Trophoblast cell (in vitro differentiated cells and primary cell): ENCODE results near the gene PSD2.

Experiments used
- DNase-seq, 2 donors: peaks; one replicate each; pipeline ENCODE4 v3.0.0-alpha.2; 2016
- H2AFZ ChIP-seq: 2 replicates; pipeline ENCODE4 v1.6.1; 2013; ENCODE audit warnings: low read length, moderate library complexity, mild to moderate bottlenecking; ENCODE audit not compliant: insufficient read depth, poor library complexity
- H2AK5ac ChIP-seq: 2 replicates; pipeline ENCODE4 v1.6.1; 2013; ENCODE audit warnings: mild to moderate bottlenecking, low read length
- H2BK120ac ChIP-seq: 2 replicates; pipeline ENCODE4 v1.6.1; 2013; ENCODE audit warnings: low read length, mild to moderate bottlenecking, moderate library complexity; ENCODE audit not compliant: insufficient read depth, poor library complexity
- H2BK12ac ChIP-seq: 2 replicates; pipeline ENCODE4 v1.6.1; 2013; ENCODE audit warnings: mild to moderate bottlenecking, low read length, moderate library complexity
- H2BK5ac ChIP-seq: 2 replicates; pipeline ENCODE4 v1.6.1; 2013; ENCODE audit warnings: low read length, low read depth, moderate library complexity, mild to moderate bottlenecking; ENCODE audit not compliant: poor library complexity
- H3K14ac ChIP-seq: 2 replicates; pipeline ENCODE4 v1.6.1; 2013; ENCODE audit warnings: mild to moderate bottlenecking, low read length
- H3K18ac ChIP-seq: 2 replicates; pipeline ENCODE4 v1.6.1; 2013; ENCODE audit warnings: mild to moderate bottlenecking, low read length
- H3K23ac ChIP-seq: 2 replicates; pipeline ENCODE4 v1.6.1; 2013; ENCODE audit warnings: low read length
- H3K27ac ChIP-seq: 2 replicates; pipeline ENCODE4 v1.5.1; 2013; ENCODE audit warnings: low read depth, mild to moderate bottlenecking, inconsistent platforms, low read length, moderate library complexity
- H3K27me3 ChIP-seq: 2 replicates; pipeline ENCODE4 v1.6.1; 2013; ENCODE audit warnings: inconsistent platforms, mild to moderate bottlenecking, low read length, moderate library complexity; ENCODE audit not compliant: insufficient read depth
- H3K36me3 ChIP-seq, 2 experiments: 1 replicate in 1 of 2; 2 replicates in 1 of 2; pipeline ENCODE4 v1.6.1; 2013; ENCODE audit warnings: low read length in 2 of 2, mild to moderate bottlenecking in 2 of 2, moderate library complexity in 1 of 2; ENCODE audit not compliant: insufficient read depth in 2 of 2, control insufficient read depth in 1 of 2
- H3K4ac ChIP-seq: 2 replicates; pipeline ENCODE4 v1.6.1; 2013; ENCODE audit warnings: low read depth, mild to moderate bottlenecking, low read length, moderate library complexity
- H3K4me1 ChIP-seq, 2 experiments: 1 replicate in 1 of 2; 2 replicates in 1 of 2; pipeline ENCODE4 v1.6.1; 2013; ENCODE audit warnings: low read length in 2 of 2, mild to moderate bottlenecking in 2 of 2, moderate library complexity in 1 of 2; ENCODE audit not compliant: insufficient read depth in 2 of 2, control insufficient read depth in 1 of 2
- H3K4me2 ChIP-seq: 2 replicates; pipeline ENCODE4 v1.6.1; 2013; ENCODE audit warnings: inconsistent platforms, mild to moderate bottlenecking, low read length, moderate library complexity
- H3K4me3 ChIP-seq: 2 replicates; pipeline ENCODE4 v1.5.1; 2013; ENCODE audit warnings: mild to moderate bottlenecking, low read depth, low read length, inconsistent platforms
- H3K79me1 ChIP-seq: one replicate; pipeline ENCODE4 v1.6.1; 2013; ENCODE audit warnings: low read length
- H3K79me2 ChIP-seq: 2 replicates; pipeline ENCODE4 v1.6.1; 2013; ENCODE audit warnings: low read length, mild to moderate bottlenecking; ENCODE audit not compliant: control insufficient read depth, insufficient read depth, poor library complexity
- H3K9ac ChIP-seq: 2 replicates; pipeline ENCODE4 v1.6.1; 2013; ENCODE audit warnings: mild to moderate bottlenecking, low read length
- H3K9me3 ChIP-seq: 2 replicates; pipeline ENCODE4 v1.6.1; 2013; ENCODE audit warnings: low read depth, mild to moderate bottlenecking, control low read depth, inconsistent platforms, low read length; ENCODE audit not compliant: insufficient read depth
- H4K12ac ChIP-seq: 2 replicates; pipeline ENCODE4 v1.6.1; 2013; ENCODE audit warnings: low read depth, mild to moderate bottlenecking, low read length, moderate library complexity
- H4K8ac ChIP-seq: 2 replicates; pipeline ENCODE4 v1.6.1; 2013; ENCODE audit warnings: low read depth, mild to moderate bottlenecking, low read length, moderate library complexity
- H4K91ac ChIP-seq: one replicate; pipeline ENCODE4 v1.6.1; 2013; ENCODE audit warnings: low read depth, mild to moderate bottlenecking, low read length, moderate library complexity
- WGBS: extraction: QIAGEN DNeasy Blood & Tissue Kit; methylation state at CpG from one replicate; pipeline ENCODE4 v1.1.7; 2013; ENCODE audit warnings: missing lambda C conversion rate; ENCODE audit not compliant: insufficient read length, insufficient coverage; ENCODE audit errors: extremely low coverage; 5-methylcytosine and 5-hydroxymethylcytosine counted together

Gene PSD2

DNA sequence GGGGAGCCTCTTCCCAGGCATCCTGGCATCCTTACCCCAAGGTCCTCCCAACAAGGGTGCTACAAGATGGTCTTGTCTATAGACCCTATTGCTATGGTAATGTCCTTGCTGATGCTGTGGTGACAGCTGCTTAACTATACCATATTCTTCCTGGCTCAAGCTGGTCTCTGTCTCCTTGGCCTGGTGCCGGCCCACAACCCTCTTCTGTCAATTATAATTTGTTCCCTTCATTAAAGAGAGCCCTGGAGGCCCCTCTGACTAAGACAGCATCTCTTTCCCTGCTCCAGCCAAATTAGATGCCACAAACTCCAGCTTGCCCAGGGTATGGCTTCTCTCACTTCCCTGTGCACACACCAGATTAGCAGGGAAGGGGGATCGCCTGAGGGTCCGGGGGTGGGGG, 86.7 kb downstream of the PSD2 start:
- Histone ChIP-seq H3K9ac (no peak overlapping the region), H2BK12ac (no peak overlapping the region), H4K91ac (no peak overlapping the region), H2BK120ac (no peak overlapping the region), H3K27me3 (no peaks in the 10 kb centered on the region), H3K4me1 (peaks cover 0 to 4% of the 10 kb centered on the region in 2 experiments), H3K4me2 (no peak overlapping the region), H3K9me3 (peaks cover 1% of the 10 kb centered on the region), H3K23ac (no peak overlapping the region), H4K8ac (no peak overlapping the region), H3K14ac (no peak overlapping the region), H3K4ac (no peak overlapping the region), H4K12ac (no peak overlapping the region), H3K18ac (no peak overlapping the region), H2AFZ (no peak overlapping the region), H3K79me2 (no peaks in the 10 kb centered on the region), H3K27ac (no peak overlapping the region), H3K4me3 (no peak overlapping the region), H2AK5ac (no peak overlapping the region), H3K36me3 (no peaks in the 10 kb centered on the region), H3K79me1 (no peaks in the 10 kb centered on the region), H2BK5ac (no peak overlapping the region)
- no peak for DNase-seq
- no CpG with 5 or more reads among the region's 3 CpGs for WGBS

DNA sequence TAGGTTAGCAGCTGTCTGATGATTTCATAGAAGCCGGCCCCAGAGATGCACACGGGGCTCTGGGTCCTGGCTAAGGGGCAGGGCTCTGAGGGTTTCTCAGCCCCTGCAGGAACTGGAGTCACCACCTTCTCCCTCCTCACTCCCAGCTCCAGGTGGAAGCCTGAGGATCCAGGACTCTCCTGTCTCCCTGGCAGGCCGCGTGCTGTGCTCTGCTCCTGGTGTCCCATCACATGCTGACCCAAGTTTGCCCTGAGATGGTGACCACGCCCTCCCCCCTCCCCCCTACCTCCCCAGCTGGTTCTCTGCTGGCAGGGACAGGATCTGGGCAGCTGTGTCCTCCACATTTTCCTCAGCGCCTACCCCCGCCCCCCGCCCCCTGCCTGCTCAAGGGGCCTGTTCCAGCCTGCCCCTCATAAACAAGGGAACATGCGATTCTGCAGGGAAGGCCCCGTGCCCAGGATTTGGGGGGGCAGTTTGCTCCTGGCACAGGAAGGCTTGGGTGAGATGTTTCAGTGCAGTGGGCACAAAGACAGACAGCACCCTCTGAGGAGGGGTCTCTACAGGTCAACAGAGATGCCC, 87.4 kb downstream of the PSD2 start:
- DNase-seq = no peak
- WGBS = no CpG with 5 or more reads among the region's 10 CpGs
- no peaks in the 10 kb centered on the region for H3K36me3 ChIP-seq
- no peak overlapping the region for H3K4ac ChIP-seq
- H3K9ac ChIP-seq = no peak overlapping the region
- no peak overlapping the region for H3K4me3 ChIP-seq
- peaks cover 2% of the 10 kb centered on the region for H3K9me3 ChIP-seq
- H4K12ac ChIP-seq = no peak overlapping the region
- H2BK12ac ChIP-seq = no peak overlapping the region
- H3K4me2 ChIP-seq = no peak overlapping the region
- H2BK5ac ChIP-seq = no peak overlapping the region
- H2AFZ ChIP-seq = no peak overlapping the region
- no peaks in the 10 kb centered on the region for H3K79me1 ChIP-seq
- H3K4me1 ChIP-seq = peaks cover 0 to 4% of the 10 kb centered on the region in 2 experiments
- no peak overlapping the region for H2BK120ac ChIP-seq
- no peak overlapping the region for H2AK5ac ChIP-seq
- H3K27me3 ChIP-seq = no peaks in the 10 kb centered on the region
- H3K18ac ChIP-seq = no peak overlapping the region
- H3K23ac ChIP-seq = no peak overlapping the region
- no peak overlapping the region for H3K14ac ChIP-seq
- no peaks in the 10 kb centered on the region for H3K79me2 ChIP-seq
- no peak overlapping the region for H4K8ac ChIP-seq
- H3K27ac ChIP-seq = no peak overlapping the region
- H4K91ac ChIP-seq = no peak overlapping the region

DNA sequence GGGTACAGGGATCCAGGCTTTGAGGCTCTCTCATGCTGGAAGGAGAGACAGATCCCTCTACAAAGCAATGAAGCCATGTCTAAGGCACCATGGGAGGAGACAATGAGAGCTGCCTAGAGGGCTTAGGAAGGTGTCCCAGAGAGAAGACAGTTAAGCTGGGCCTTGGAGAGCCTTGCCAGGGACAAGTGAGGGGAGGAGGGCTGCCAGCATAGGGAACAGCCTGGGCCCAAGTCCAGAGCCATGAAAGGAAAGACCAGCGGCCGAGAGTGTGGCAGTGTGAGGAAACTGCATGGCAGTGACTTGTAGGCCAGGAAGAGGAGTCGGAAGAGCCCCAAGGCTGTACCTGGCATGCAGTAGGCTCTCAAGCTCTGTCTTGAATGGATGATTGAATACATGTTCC, 88.5 kb downstream of the PSD2 start:
- Histone ChIP-seq H3K36me3 (no peaks in the 10 kb centered on the region), H3K4me2 (no peak overlapping the region), H3K23ac (no peak overlapping the region), H4K8ac (no peak overlapping the region), H3K79me2 (no peaks in the 10 kb centered on the region), H2BK5ac (no peak overlapping the region), H3K9me3 (peaks cover 2% of the 10 kb centered on the region), H3K4me1 (peaks cover 0 to 4% of the 10 kb centered on the region in 2 experiments), H2BK120ac (no peak overlapping the region), H3K9ac (no peak overlapping the region), H3K4me3 (no peak overlapping the region), H3K4ac (no peak overlapping the region), H3K18ac (no peak overlapping the region), H3K14ac (no peak overlapping the region), H4K91ac (no peak overlapping the region), H2AFZ (no peak overlapping the region), H3K27ac (no peak overlapping the region), H3K27me3 (no peaks in the 10 kb centered on the region), H3K79me1 (no peaks in the 10 kb centered on the region), H4K12ac (no peak overlapping the region), H2AK5ac (no peak overlapping the region), H2BK12ac (no peak overlapping the region)
- no CpG with 5 or more reads among the region's 3 CpGs for WGBS
- DNase-seq = no peak

DNA sequence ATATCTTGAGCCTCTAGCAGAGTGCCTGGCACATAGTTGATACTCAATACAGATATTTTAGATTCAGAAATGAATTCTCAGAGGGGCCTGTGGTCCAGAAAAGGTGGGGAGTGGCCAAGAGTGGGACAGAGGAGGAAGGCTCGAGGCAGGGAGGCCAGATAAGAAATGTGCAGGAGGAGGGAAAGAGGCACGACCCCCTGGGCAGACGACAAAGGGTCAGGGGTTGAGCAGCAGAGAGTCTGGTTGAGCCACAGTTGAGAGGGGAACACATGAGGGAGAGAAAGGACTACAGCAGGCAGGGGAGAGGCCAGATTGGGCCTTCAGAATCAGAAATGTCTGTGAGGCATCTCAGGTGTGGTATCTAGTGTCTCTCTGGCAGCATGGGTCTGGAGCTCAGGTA, 89.1 kb downstream of the PSD2 start:
- Histone ChIP-seq H3K9me3 (peaks cover 2% of the 10 kb centered on the region), H4K8ac (no peak overlapping the region), H3K27ac (no peak overlapping the region), H2AK5ac (no peak overlapping the region), H3K79me1 (no peaks in the 10 kb centered on the region), H2AFZ (no peak overlapping the region), H2BK5ac (no peak overlapping the region), H2BK12ac (no peak overlapping the region), H3K14ac (no peak overlapping the region), H3K4me2 (no peak overlapping the region), H3K23ac (no peak overlapping the region), H3K27me3 (no peaks in the 10 kb centered on the region), H3K36me3 (no peaks in the 10 kb centered on the region), H3K4ac (no peak overlapping the region), H4K12ac (no peak overlapping the region), H3K18ac (no peak overlapping the region), H4K91ac (no peak overlapping the region), H3K4me3 (no peak overlapping the region), H3K9ac (no peak overlapping the region), H2BK120ac (no peak overlapping the region), H3K79me2 (no peaks in the 10 kb centered on the region), H3K4me1 (peaks cover 0 to 4% of the 10 kb centered on the region in 2 experiments)
- DNase-seq = no peak
- WGBS = no CpG with 5 or more reads among the region's 3 CpGs
